Pancreas (tissue), 10 donors: Measurements from ENCODE around the gene MMP23B. TPM values are rescaled to one million over a fixed set of nuclear protein-coding genes. Genes with fewer than 3 reads are reported as not detected.
A peak's percentile ranks its signal among the peaks of the same experiment; 100 is the strongest.

Source experiments
- ATAC-seq, 4 donors: fragments of 200-7000 bp; cut with Tn5 transposase; one replicate each; pipeline versions ENCODE4 v1.8.0 to v1.9.1; 2020; ENCODE audit warnings: mild to moderate bottlenecking in 4 of 4, moderate library complexity in 4 of 4
- DNase-seq, 6 donors: peaks; one replicate each; pipeline ENCODE4 v3.0.0-alpha.2; 2020
- FAIRE-seq: peaks from 2 replicates; lab custom pipeline; 2012; peaks lifted over from hg19 to GRCh38; lab: Jason Lieb, UNC
- H3K27ac ChIP-seq, 4 donors: fragments of 200-600 bp; sonication (generic); 1 replicate in 3 of 4; 2 replicates in 1 of 4; pipeline versions ENCODE4 v1.5.0 to v1.8.0; 2020
- H3K27me3 ChIP-seq, 4 donors: fragments of 200-600 bp; one replicate each; pipeline ENCODE4 v1.8.0; 2021
- H3K36me3 ChIP-seq, 3 donors: fragments of 200-600 bp; sonication (generic) in 1 of 3; one replicate each; pipeline versions ENCODE4 v1.5.0 to v1.8.0; 2020 to 2021
- H3K4me1 ChIP-seq, 3 donors: fragments of 200-600 bp; one replicate each; pipeline ENCODE4 v1.8.0; 2021
- H3K4me3 ChIP-seq, 4 donors: fragments of 200-600 bp; sonication (generic) in 2 of 4; one replicate each; pipeline versions ENCODE4 v1.5.0 to v1.8.0; 2020 to 2021
- H3K9me3 ChIP-seq, 4 donors: fragments of 200-600 bp; one replicate each; pipeline ENCODE4 v1.8.0; 2021
- WGBS, 2 donors: extraction: QIAGEN DNeasy Blood & Tissue Kit; methylation state at CpG; one replicate each; pipeline ENCODE4 v1.1.7; 2013; 5-methylcytosine and 5-hydroxymethylcytosine counted together
- intact Hi-C, 3 donors: fragments of 100-400 bp; cut with DNase I; formaldehyde crosslinking; loops; one replicate each; pipeline versions ENCODE4 v1.11.1 to v1.14.2; 2022
- polyA plus RNA-seq, 2 donors: library from polyadenylated mRNA; stranded (reverse); fragments of 200-250 nt; gene quantifications; one replicate each; pipeline ENCODE4 v1.2.3, GENCODE V29; 2013
- total RNA-seq, 6 donors: library from RNA; stranded (reverse); fragmentation: NEBNext Ultra II Directional in 4 of 6; extraction: Animal tissue kit (Norgen Biotek cat#: 25700) in 4 of 6; gene quantifications; one replicate each; pipeline versions ENCODE4 v1.2.1 to v1.2.4, GENCODE V29; 2021 to 2023
- TF ChIP-seq, protein P1 (sequence below), 4 donors: fragments of 200-600 bp; sonication (generic) in 3 of 4; IDR thresholded peaks; one replicate each; pipeline versions ENCODE4 v1.5.0 to v1.8.0; 2021; ENCODE audit warnings: antibody characterized with exemption in 4 of 4
- donor health status: healthy with polysubstance abuse.
- donor health status: DM: no; HTN: no; CAD: no; lungs with moderate emphysema.
- donor health status: DM: no; HTN: no; CAD: no.
- donor health status: control.
- donor health status: control.
- donor health status: Bipolar disorder and iron deficiency.
- donor health status: DM: yes; HTN: yes; CAD: no.
- donor health status: DM: no; HTN: no; CAD: no.
- donor health status: DM: no; HTN: no; CAD: no.
- donor health status: DM: yes; HTN: yes; CAD: no.

Gene MMP23B
- total and polyA plus RNA-seq, 8 donors = 0.46 to 12.3 (median 1.6) TPM

DNA sequence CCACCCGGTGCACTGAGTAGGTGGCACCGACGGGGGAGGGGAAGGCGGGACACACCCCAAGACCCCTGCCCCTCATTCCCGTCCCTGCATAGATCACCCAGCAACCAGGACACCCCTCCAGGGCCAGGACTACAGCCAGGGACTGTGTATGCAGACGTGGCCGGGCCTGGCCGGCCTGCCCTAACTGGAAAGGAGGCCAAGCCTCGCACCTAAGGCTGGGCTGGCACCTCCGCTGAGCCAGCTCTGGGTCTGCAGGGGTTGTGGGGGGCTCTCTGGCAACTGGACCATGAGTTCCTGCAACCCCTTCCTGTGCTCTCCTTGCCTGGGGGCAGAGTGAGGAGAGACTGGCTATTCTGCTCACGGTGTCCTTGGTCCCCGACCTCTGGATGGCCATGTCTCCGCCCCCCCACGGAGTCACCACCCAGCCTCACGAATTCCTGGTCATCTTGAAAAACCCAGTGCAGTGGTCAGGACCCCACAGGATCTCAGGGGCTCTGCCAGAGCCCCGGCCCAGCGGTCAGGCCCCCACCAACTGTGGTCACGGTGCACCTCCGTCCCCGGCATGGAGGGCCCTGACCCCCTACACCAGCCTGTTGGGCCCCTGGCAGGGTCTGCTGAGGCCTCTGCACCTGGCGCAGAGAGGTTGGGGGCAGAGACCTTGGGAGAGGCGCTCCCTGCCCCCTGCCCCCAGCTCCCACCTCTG, 31.0 kb upstream of the MMP23B start:
- Histone ChIP-seq H3K27ac (no peak overlapping the region), H3K9me3 (no peaks in the 10 kb centered on the region), H3K4me3 (peak overlapping the region in 1 of 4 donors; percentile 50), H3K36me3 (no peaks in the 10 kb centered on the region), H3K27me3 (no peaks in the 10 kb centered on the region), H3K4me1 (peaks cover 0 to 6% (median 4%) of the 10 kb centered on the region in 3 donors)
- ATAC-seq = no peak
- 76 to 89% methylated on average over 16 to 22 of the region's 22 CpGs for WGBS, 2 donors
- peak in 1 of 6 donors; percentile 71 for DNase-seq
- intact Hi-C loops = no loop called here
- no peak for FAIRE-seq
- TF ChIP-seq, protein P1, sequence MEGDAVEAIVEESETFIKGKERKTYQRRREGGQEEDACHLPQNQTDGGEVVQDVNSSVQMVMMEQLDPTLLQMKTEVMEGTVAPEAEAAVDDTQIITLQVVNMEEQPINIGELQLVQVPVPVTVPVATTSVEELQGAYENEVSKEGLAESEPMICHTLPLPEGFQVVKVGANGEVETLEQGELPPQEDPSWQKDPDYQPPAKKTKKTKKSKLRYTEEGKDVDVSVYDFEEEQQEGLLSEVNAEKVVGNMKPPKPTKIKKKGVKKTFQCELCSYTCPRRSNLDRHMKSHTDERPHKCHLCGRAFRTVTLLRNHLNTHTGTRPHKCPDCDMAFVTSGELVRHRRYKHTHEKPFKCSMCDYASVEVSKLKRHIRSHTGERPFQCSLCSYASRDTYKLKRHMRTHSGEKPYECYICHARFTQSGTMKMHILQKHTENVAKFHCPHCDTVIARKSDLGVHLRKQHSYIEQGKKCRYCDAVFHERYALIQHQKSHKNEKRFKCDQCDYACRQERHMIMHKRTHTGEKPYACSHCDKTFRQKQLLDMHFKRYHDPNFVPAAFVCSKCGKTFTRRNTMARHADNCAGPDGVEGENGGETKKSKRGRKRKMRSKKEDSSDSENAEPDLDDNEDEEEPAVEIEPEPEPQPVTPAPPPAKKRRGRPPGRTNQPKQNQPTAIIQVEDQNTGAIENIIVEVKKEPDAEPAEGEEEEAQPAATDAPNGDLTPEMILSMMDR (IDR thresholded peaks at IDR 0.05) = no peak

DNA sequence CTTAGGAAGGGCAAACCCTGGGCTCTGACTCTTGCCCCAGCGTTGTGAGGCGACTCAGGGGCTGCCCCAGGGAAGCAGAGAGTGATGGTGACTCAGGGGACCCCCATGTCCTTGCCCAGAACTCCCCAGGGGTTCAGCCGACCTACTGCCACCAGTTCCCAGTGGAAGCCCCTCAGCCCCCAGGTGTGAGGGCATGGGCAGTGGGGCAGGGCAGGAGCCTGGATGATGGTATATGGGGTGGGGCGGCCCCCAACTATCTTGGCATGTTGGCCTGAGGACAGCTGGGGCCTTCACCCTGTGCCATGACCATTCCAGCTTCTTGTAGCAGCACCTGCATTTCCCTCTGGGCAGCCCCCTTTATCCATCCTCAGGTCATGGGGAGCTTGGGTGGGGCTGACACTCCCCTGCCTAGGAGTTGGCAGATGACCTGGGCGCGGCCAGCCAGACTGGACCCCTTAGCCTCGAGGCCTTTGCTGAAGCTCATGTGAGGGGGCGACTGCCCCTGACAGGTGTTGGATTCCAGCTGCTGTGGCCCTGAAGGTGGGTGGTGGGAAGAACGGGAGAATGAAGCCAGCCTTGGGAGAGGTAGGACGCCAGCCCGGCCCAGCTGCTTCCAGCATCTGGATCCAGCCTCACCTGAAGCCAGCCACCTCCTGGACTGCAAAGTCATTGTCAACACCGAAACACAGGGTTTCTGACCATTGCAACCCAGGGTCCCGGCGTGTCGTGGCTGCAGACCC, 30.2 kb upstream of the MMP23B start:
- no peaks in the 10 kb centered on the region for H3K9me3 ChIP-seq
- FAIRE-seq (no peak), DNase-seq (no peak), ATAC-seq (no peak)
- no peaks in the 10 kb centered on the region for H3K36me3 ChIP-seq
- peaks cover 0 to 6% (median 4%) of the 10 kb centered on the region in 3 donors for H3K4me1 ChIP-seq
- no peak overlapping the region for H3K27ac ChIP-seq
- intact Hi-C loops = no loop called here
- H3K4me3 ChIP-seq = no peak overlapping the region
- TF ChIP-seq, protein P1 (IDR thresholded peaks at IDR 0.05) = no peak
- WGBS, 2 donors = 83 to 86% methylated on average over 15 of the region's 15 CpGs
- H3K27me3 ChIP-seq = no peaks in the 10 kb centered on the region

- ATAC-seq (no peak), FAIRE-seq (no peak), DNase-seq (no peak)
- no peaks in the 10 kb centered on the region for H3K9me3 ChIP-seq
- H3K4me1 ChIP-seq = peaks cover 0 to 6% (median 3%) of the 10 kb centered on the region in 3 donors
- 58 to 61% methylated on average over 18 of the region's 18 CpGs for WGBS, 2 donors
- no peak overlapping the region for H3K4me3 ChIP-seq
- intact Hi-C loops = no loop called here
- no peak overlapping the region for H3K27ac ChIP-seq
- H3K27me3 ChIP-seq = no peaks in the 10 kb centered on the region
- TF ChIP-seq, protein P1 (IDR thresholded peaks at IDR 0.05) = no peak
- H3K36me3 ChIP-seq = no peaks in the 10 kb centered on the region
Observed at GRCh38 chr1:1602304-1602967, 29.5 kb upstream of the MMP23B start.

- TF ChIP-seq, protein P1 (IDR thresholded peaks at IDR 0.05) = no peak
- no peak overlapping the region for H3K27ac ChIP-seq
- 47 to 58% methylated on average over 13 of the region's 13 CpGs for WGBS, 2 donors
- ATAC-seq (no peak), FAIRE-seq (no peak), DNase-seq (no peak)
- no peaks in the 10 kb centered on the region for H3K36me3 ChIP-seq
- H3K9me3 ChIP-seq = no peaks in the 10 kb centered on the region
- H3K27me3 ChIP-seq = no peaks in the 10 kb centered on the region
- H3K4me3 ChIP-seq = no peak overlapping the region
- intact Hi-C loops = no loop called here
- H3K4me1 ChIP-seq = peaks cover 0 to under 1% (median 0%) of the 10 kb centered on the region in 3 donors
Observed at GRCh38 chr1:1602968-1603506, 28.9 kb upstream of the MMP23B start.
